ENCODE measurements around the gene CACNA2D3.

CACNA2D3 gene

DNA sequence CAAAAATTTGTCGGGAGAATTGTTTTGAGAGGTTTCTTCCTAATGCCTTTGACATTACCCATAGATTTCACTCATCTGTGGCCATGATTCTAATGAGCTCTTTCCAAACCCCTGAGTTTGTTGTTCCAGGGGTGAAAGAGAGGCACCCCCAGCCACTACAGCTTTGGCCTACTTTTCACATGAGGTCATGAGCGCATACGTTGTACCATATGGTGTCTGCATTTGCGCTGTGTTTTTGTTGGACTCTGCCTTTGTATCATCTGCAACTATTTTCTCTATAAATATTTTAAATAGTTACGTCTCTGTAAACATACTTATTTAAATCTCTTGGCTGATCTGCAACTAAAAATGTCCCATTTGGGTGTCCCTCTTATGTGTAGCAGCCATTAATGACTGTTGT, 697.6 kb downstream of the CACNA2D3 start:
- TF ChIP-seq REST (IDR thresholded peaks at IDR 0.05; ENCODE audit: insufficient read depth in 1 of 2, low read depth in 2 of 2, low read length in 2 of 2) = no peak
- no peak for TF ChIP-seq FOXP2 (optimal IDR thresholded peaks at IDR 0.05; ENCODE audit: borderline replicate concordance, extremely low read depth, extremely low read length, insufficient read depth)
- TF ChIP-seq POLR2AphosphoS5 (IDR thresholded peaks at IDR 0.05; ENCODE audit: low read depth, low read length) = no peak
- TF ChIP-seq SIN3A (IDR thresholded peaks at IDR 0.05; ENCODE audit: borderline replicate concordance, insufficient read depth, low read length) = no peak
- no peak for TF ChIP-seq TAF1 (IDR thresholded peaks at IDR 0.05; ENCODE audit: borderline replicate concordance, insufficient read depth, low read length)

GRCh38 chr3:54822206-54822605, 699.9 kb downstream of the CACNA2D3 start:
- TF ChIP-seq POLR2AphosphoS5 (IDR thresholded peaks at IDR 0.05; ENCODE audit: low read depth, low read length) (no peak), REST (IDR thresholded peaks at IDR 0.05; ENCODE audit: insufficient read depth in 1 of 2, low read depth in 2 of 2, low read length in 2 of 2) (no peak), FOXP2 (optimal IDR thresholded peaks at IDR 0.05; ENCODE audit: borderline replicate concordance, extremely low read depth, extremely low read length, insufficient read depth) (no peak), TAF1 (IDR thresholded peaks at IDR 0.05; ENCODE audit: borderline replicate concordance, insufficient read depth, low read length) (no peak), SIN3A (IDR thresholded peaks at IDR 0.05; ENCODE audit: borderline replicate concordance, insufficient read depth, low read length) (no peak)

GRCh38 chr3:54826251-54826691, 703.9 kb downstream of the CACNA2D3 start:
- TF ChIP-seq TAF1 (IDR thresholded peaks at IDR 0.05; ENCODE audit: borderline replicate concordance, insufficient read depth, low read length) = no peak
- no peak for TF ChIP-seq POLR2AphosphoS5 (IDR thresholded peaks at IDR 0.05; ENCODE audit: low read depth, low read length)
- TF ChIP-seq REST (IDR thresholded peaks at IDR 0.05; ENCODE audit: insufficient read depth in 1 of 2, low read depth in 2 of 2, low read length in 2 of 2) = no peak
- TF ChIP-seq SIN3A (IDR thresholded peaks at IDR 0.05; ENCODE audit: borderline replicate concordance, insufficient read depth, low read length) = no peak
- TF ChIP-seq FOXP2 (optimal IDR thresholded peaks at IDR 0.05; ENCODE audit: borderline replicate concordance, extremely low read depth, extremely low read length, insufficient read depth) = no peak

DNA sequence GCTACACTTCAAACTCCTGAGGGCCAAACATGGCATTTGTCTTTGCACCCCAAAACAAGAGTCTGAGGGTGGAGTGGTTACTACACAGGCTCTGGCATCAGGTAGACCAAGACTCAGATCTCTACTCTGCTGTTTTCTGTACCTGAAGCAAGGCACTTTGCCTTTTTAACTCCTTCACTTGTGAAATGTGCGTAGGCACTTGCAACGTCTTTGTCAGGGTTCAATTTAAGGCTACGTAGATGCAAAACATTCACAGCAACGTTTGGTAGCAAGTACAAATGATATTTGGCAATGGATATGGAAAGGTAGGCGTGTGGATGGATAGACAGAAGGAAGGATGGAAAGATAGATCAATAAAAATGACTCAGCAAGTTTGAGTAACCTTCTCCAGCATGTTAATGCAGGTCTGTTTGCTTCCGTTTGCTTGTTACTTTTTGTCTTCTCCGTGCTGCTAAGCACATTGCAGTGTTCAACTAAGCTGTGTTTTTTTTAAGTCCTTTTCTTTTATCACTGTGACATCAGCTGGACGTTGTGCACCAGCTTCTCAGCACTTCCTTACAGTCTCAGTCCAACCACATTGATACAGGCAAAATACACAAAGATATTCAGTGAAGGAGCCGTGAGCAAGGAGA, 704.8 kb downstream of the CACNA2D3 start:
- no peak for TF ChIP-seq REST (IDR thresholded peaks at IDR 0.05; ENCODE audit: insufficient read depth in 1 of 2, low read depth in 2 of 2, low read length in 2 of 2)
- TF ChIP-seq TAF1 (IDR thresholded peaks at IDR 0.05; ENCODE audit: borderline replicate concordance, insufficient read depth, low read length) = no peak
- no peak for TF ChIP-seq POLR2AphosphoS5 (IDR thresholded peaks at IDR 0.05; ENCODE audit: low read depth, low read length)
- no peak for TF ChIP-seq SIN3A (IDR thresholded peaks at IDR 0.05; ENCODE audit: borderline replicate concordance, insufficient read depth, low read length)
- no peak for TF ChIP-seq FOXP2 (optimal IDR thresholded peaks at IDR 0.05; ENCODE audit: borderline replicate concordance, extremely low read depth, extremely low read length, insufficient read depth)
